Kidney (tissue), 14 donors: Measurements from ENCODE around the gene CKM. TPM values are rescaled to one million over a fixed set of nuclear protein-coding genes. Genes with fewer than 3 reads are reported as not detected.

Experiments
- DNase-seq, 5 donors: peaks; one replicate each; pipeline ENCODE4 v3.0.0-alpha.2; 2013 to 2020
- FAIRE-seq: peaks from 2 replicates; lab custom pipeline; 2012; peaks lifted over from hg19 to GRCh38; lab: Jason Lieb, UNC
- H3K27ac ChIP-seq, 2 donors: one replicate each; pipeline ENCODE4 v1.7.0; 2013; ENCODE audit warnings: low read depth in 2 of 2, low read length in 2 of 2, inconsistent platforms in 1 of 2
- H3K27me3 ChIP-seq: one replicate; pipeline ENCODE4 v1.7.1; 2013; ENCODE audit warnings: low read length, inconsistent platforms; ENCODE audit not compliant: control insufficient read depth, insufficient read depth
- H3K36me3 ChIP-seq, 3 donors: one replicate each; pipeline versions ENCODE4 v1.7.0 to v1.7.1; 2013; ENCODE audit warnings: low read length in 3 of 3, control low read depth in 1 of 3, inconsistent platforms in 1 of 3; ENCODE audit not compliant: insufficient read depth in 3 of 3, control insufficient read depth in 2 of 3
- H3K4me1 ChIP-seq, 3 donors: one replicate each; pipeline versions ENCODE4 v1.7.0 to v1.7.1; 2013; ENCODE audit warnings: low read length in 3 of 3, inconsistent platforms in 1 of 3, low read depth in 1 of 3; ENCODE audit not compliant: control insufficient read depth in 2 of 3, insufficient read depth in 2 of 3
- H3K4me3 ChIP-seq, 3 donors: one replicate each; pipeline versions ENCODE4 v1.7.0 to v1.8.1; 2013; ENCODE audit warnings: low read length in 3 of 3, control low read depth in 1 of 3, inconsistent platforms in 1 of 3
- H3K9ac ChIP-seq, 3 donors: one replicate each; pipeline versions ENCODE4 v1.7.0 to v1.7.1; 2013; ENCODE audit warnings: low read length in 3 of 3, control low read depth in 1 of 3, inconsistent platforms in 1 of 3
- H3K9me3 ChIP-seq, 3 donors: one replicate each; pipeline versions ENCODE4 v1.7.0 to v1.7.1; 2013; ENCODE audit warnings: low read length in 3 of 3, control low read depth in 1 of 3, inconsistent platforms in 1 of 3; ENCODE audit not compliant: control insufficient read depth in 2 of 3, insufficient read depth in 1 of 3
- CTCF ChIP-seq: IDR thresholded peaks from 3 replicates; pipeline ENCODE4 v1.5.1; 2012; ENCODE audit warnings: mild to moderate bottlenecking, moderate library complexity, borderline replicate concordance; ENCODE audit not compliant: insufficient read depth; ENCODE audit errors: extremely low read depth
- intact Hi-C: fragments of 100-400 bp; cut with DNase I; formaldehyde crosslinking; loops from one replicate; pipeline ENCODE4 v1.11.1; 2022
- polyA plus RNA-seq: library from polyadenylated mRNA; stranded (reverse); fragments of 350-450 nt; fragmentation: Illumina TruSeq; extraction: RNeasy Lipid Tissue Mini Kit (QIAGEN cat#74804); gene quantifications from one replicate; pipeline ENCODE4 v1.2.3, GENCODE V29; 2014; ENCODE audit warnings: low read depth, low replicate concordance; ENCODE audit not compliant: insufficient read depth
- total RNA-seq: library from RNA; stranded (reverse); fragmentation: NEBNext Ultra II Directional; extraction: Animal tissue kit (Norgen Biotek cat#: 25700); gene quantifications from one replicate; pipeline ENCODE4 v1.2.1, GENCODE V29; 2021
- donor health status: control.
- donor health status: control.
- donor health status: control.
- donor health status: control.
- donor health status: control.
- donor health status: DM: yes; HTN: yes; CAD: no.
- donor health status: Normal renal cell carcinoma (clear cell type).

Gene CKM
- total and polyA plus RNA-seq, 2 donors from 2014 or later, result 1.3 TPM; not detected in 1

GRCh38 chr19:45347570-45348366, 25.1 kb upstream of the CKM start:
- TF ChIP-seq CTCF, result no peak
- Histone ChIP-seq H3K9ac (no peak overlapping the region), H3K4me3 (no peak overlapping the region), H3K27ac (no peak overlapping the region), H3K36me3 (no peaks in the 10 kb centered on the region), H3K27me3 (no peaks in the 10 kb centered on the region), H3K9me3 (no peaks in the 10 kb centered on the region), H3K4me1 (no peaks in the 10 kb centered on the region)
- DNase-seq (no peak), FAIRE-seq (no peak)
- intact Hi-C loops, result no loop called here

GRCh38 chr19:45346449-45346848, 23.8 kb upstream of the CKM start:
- Histone ChIP-seq H3K9me3 (no peaks in the 10 kb centered on the region), H3K4me3 (no peak overlapping the region), H3K27me3 (no peaks in the 10 kb centered on the region), H3K36me3 (no peaks in the 10 kb centered on the region), H3K9ac (no peak overlapping the region), H3K4me1 (no peaks in the 10 kb centered on the region), H3K27ac (no peak overlapping the region)
- TF ChIP-seq CTCF, result no peak
- FAIRE-seq (no peak), DNase-seq (peak in 2 of 5 donors; percentile 23 to 25)
- intact Hi-C loops, result no loop called here

GRCh38 chr19:45345506-45345860, 22.8 kb upstream of the CKM start:
- peaks cover 3% of the 10 kb centered on the region for H3K27me3 ChIP-seq
- intact Hi-C loops, result no loop called here
- no peaks in the 10 kb centered on the region for H3K36me3 ChIP-seq
- no peak for DNase-seq
- H3K9ac ChIP-seq, result no peak overlapping the region
- no peaks in the 10 kb centered on the region for H3K9me3 ChIP-seq
- FAIRE-seq, result no peak
- no peak overlapping the region for H3K4me3 ChIP-seq
- no peak overlapping the region for H3K27ac ChIP-seq
- TF ChIP-seq CTCF, result no peak
- peaks cover 0 to under 1% (median 0%) of the 10 kb centered on the region in 3 donors for H3K4me1 ChIP-seq
